ENCODE results near the gene GRIFIN. TPM values are rescaled to one million over a fixed set of nuclear protein-coding genes. Genes with fewer than 3 reads are reported as not detected.
A peak's percentile ranks its signal among the peaks of the same experiment; 100 is the strongest.

Gene GRIFIN
- total and polyA plus RNA-seq, 2 donors (not counting 1 experiment from before 2014, with no cell fraction given), result not detected

DNA sequence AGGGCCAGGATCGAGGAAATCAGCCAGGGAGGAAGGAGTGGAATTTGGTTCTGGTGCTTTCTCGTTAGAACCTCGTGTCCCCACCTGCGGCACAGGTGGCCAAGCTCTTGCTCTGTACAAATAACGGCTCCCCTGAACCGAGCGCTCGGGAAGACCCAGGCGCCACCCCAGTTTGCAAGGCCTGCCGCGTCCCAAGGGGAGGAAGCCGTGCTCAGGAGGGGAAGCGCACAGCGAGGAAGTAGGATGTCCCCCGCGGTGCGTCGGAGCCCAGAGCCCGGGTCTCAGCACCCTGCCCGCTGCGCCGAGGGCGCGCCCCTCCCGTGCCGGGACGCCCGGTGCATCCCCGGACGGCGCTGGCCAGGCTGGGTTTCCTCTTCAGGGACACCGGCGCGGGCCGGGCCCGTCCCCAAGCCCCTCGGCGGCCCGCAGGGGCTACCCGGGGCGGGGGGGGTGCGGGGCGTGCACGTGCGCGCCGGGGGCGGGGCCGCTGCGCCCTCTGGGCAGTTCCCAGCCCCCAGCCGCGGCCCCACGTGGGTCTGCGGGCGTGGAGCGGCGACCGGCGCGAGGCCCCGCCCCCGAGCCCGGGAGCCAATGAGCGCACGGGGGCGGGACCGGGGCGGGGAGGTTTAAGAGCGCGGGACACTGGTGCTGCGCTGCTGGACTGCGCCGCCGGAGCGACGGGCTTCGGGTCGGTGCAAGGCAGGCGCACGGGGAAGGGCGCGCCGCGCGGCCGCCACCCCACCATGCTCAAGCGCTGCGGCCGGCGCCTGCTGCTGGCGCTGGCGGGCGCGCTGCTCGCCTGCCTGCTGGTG, 43.1 kb upstream of the GRIFIN start, which contains the start of gene LFNG:
Gene LFNG (plus strand): TSS at position 656 of the 812 bp plus-strand sequence. CDS start 88 bp downstream, at position 744.
- H2AFZ ChIP-seq (ENCODE audit: insufficient read depth, low read depth, low read length, poor library complexity, severe bottlenecking), result peak within 1 kb of the TSS; percentile 76
- peak within 1 kb of the TSS; percentile 99 for H3K4me3 Mint-ChIP-seq
- peak within 1 kb of the TSS; percentile 98 for H3K4me2 ChIP-seq (replicated peaks; ENCODE audit: low read depth, low read length, poor library complexity, severe bottlenecking)
- peaks cover 44% of the 10 kb centered on the region for H4K20me1 ChIP-seq (ENCODE audit: control insufficient read depth, insufficient read depth, low read length, poor library complexity, severe bottlenecking)
- WGBS (ENCODE audit: insufficient coverage), result under 1% methylated on average over 95 of the region's 95 CpGs
- peaks cover 52% of the 10 kb centered on the region for H3K4me1 Mint-ChIP-seq
- peak within 1 kb of the TSS; percentile 62 to 75 for H3K27ac ChIP-seq (ENCODE audit: low read length in 2 of 2)
- ChIA-PET CTCF (interaction anchor here (1.3 kb wide), 1 partner anchor 10 kb away, joined by 4 read pairs; no protein-coding TSS in a partner anchor), POLR2A (interaction anchor here (0.8 to 14.9 kb wide), 3 partner anchors 9 to 36 kb away, joined by 3 to 340 read pairs (median 52); partner anchors contain the start of gene BRAT1)
- peaks cover 0 to 29% of the 10 kb centered on the region in 2 experiments for H3K36me3 ChIP-seq (replicated peaks in 1 of 2; ENCODE audit: control extremely low read depth in 1 of 2, control insufficient read depth in 1 of 2, extremely low read depth in 1 of 2, insufficient read depth in 2 of 2, low read length in 1 of 2)
- no peaks in the 10 kb centered on the region for H3K9me3 Mint-ChIP-seq (ENCODE audit: insufficient read depth)
- H3K9me3 ChIP-seq (ENCODE audit: control extremely low read depth in 1 of 3, control insufficient read depth in 2 of 3, insufficient read depth in 1 of 3, low read length in 2 of 3), result no peaks in the 10 kb centered on the region
- peaks cover 52% of the 10 kb centered on the region for H3K79me2 ChIP-seq (ENCODE audit: control insufficient read depth, insufficient read depth, low read length)
- H3K4me1 ChIP-seq (ENCODE audit: control insufficient read depth in 2 of 2, insufficient read depth in 2 of 2, low read length in 2 of 2), result peaks cover 40 to 49% of the 10 kb centered on the region in 2 donors
- H3K27me3 Mint-ChIP-seq, result no peaks in the 10 kb centered on the region
- H3K4me3 ChIP-seq (ENCODE audit: control extremely low read depth in 1 of 5, extremely low read depth in 1 of 5, insufficient read depth in 1 of 5, low read depth in 2 of 5, low read length in 4 of 5), result peak within 1 kb of the TSS; percentile 84 to 100 (median 97)
- intact Hi-C loops (cut with micrococcal nuclease), result loop anchor here (1.0 to 2.0 kb wide), 4 partner anchors 8 to 43 kb away; partner anchors contain the start of genes BRAT1 and GRIFIN
- DNase-seq (peak; percentile 94), ATAC-seq (ENCODE audit: low read depth) (peak; percentile 80)
- H3K9ac ChIP-seq (ENCODE audit: low read length), result peak within 1 kb of the TSS; percentile 90
- peak within 1 kb of the TSS; percentile 96 for H3K27ac Mint-ChIP-seq
- TF ChIP-seq CTCF (IDR thresholded peaks at IDR 0.05) (no peak), EZH2 (IDR thresholded peaks at IDR 0.05; ENCODE audit: borderline replicate concordance, insufficient read depth, low read depth, low read length, poor library complexity, severe bottlenecking) (no peak)
- no peaks in the 10 kb centered on the region for H3K27me3 ChIP-seq (replicated peaks in 1 of 4; ENCODE audit: control extremely low read depth in 1 of 4, control insufficient read depth in 3 of 4, insufficient read depth in 4 of 4, low read length in 3 of 4)
